ENCODE measurements around the gene PLXNB2.

DNA sequence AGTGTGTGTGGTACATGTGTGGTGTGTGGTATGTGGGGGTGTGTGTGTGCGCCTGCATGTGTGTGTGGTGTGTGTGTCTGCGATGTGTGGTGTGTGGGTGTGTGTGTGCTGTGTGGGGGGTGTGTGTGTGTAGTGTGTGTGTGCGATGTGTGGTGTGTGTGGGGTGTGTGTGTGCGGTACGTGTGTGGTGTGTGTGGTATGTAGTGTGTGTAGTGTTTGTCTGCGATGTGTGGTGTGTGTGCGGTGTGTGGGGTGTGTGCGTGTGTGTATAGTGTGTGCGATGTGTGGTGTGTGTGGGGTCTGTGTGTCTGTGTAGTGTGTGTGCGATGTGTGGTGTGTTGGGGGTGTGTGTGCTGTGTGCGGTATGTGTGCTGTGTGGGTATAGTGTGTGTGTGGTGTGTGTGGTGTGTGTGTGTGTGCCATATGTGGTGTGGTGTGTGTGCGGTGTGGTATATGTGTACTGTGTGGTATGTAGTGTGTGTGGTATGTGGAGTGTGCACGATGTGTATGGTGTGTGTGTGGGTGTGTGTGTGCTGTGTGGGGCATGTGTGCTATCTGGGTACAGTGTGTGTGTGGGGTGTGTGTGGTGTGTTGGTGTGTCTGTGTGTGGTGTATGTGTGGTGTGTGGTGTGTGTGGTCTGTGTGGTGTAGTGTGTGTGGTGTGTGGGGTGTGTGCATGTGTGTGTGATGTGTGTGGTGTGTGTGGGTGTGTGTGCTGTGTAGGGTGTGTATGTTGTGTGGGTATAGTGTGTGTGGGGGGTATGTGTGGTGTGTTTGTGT, 30.0 kb upstream of the PLXNB2 start:
- TF ChIP-seq POLR2AphosphoS5 (IDR thresholded peaks at IDR 0.05; ENCODE audit: low read depth, low read length) = no peak
- TF ChIP-seq, protein P1, sequence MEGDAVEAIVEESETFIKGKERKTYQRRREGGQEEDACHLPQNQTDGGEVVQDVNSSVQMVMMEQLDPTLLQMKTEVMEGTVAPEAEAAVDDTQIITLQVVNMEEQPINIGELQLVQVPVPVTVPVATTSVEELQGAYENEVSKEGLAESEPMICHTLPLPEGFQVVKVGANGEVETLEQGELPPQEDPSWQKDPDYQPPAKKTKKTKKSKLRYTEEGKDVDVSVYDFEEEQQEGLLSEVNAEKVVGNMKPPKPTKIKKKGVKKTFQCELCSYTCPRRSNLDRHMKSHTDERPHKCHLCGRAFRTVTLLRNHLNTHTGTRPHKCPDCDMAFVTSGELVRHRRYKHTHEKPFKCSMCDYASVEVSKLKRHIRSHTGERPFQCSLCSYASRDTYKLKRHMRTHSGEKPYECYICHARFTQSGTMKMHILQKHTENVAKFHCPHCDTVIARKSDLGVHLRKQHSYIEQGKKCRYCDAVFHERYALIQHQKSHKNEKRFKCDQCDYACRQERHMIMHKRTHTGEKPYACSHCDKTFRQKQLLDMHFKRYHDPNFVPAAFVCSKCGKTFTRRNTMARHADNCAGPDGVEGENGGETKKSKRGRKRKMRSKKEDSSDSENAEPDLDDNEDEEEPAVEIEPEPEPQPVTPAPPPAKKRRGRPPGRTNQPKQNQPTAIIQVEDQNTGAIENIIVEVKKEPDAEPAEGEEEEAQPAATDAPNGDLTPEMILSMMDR (IDR thresholded peaks at IDR 0.05) = no peak
- TF ChIP-seq REST (IDR thresholded peaks at IDR 0.05; ENCODE audit: insufficient read depth in 1 of 2, low read depth in 2 of 2, low read length in 1 of 2) = no peak
- no peak for TF ChIP-seq SIN3A (IDR thresholded peaks at IDR 0.05; ENCODE audit: borderline replicate concordance, insufficient read depth, low read depth, low read length)
- TF ChIP-seq TCF7L2 (IDR thresholded peaks at IDR 0.05; ENCODE audit: low read depth, low read length) = no peak

Data from Panc1 (cell line).